Right lobe of liver (tissue), 6 donors: ENCODE results near the gene TLCD3B. TPM values are rescaled to one million over a fixed set of nuclear protein-coding genes. Genes with fewer than 3 reads are reported as not detected.

ENCODE experiments used
- ATAC-seq, 4 donors: fragments of 200-7000 bp; cut with Tn5 transposase; one replicate each; pipeline ENCODE4 v1.9.1; 2020; ENCODE audit warnings: mild to moderate bottlenecking in 4 of 4, moderate library complexity in 4 of 4
- DNase-seq, 3 donors: peaks; one replicate each; pipeline ENCODE4 v3.0.0-alpha.2; 2020
- H3K27ac ChIP-seq, 3 donors: fragments of 200-600 bp; one replicate each; pipeline ENCODE4 v1.8.0; 2022
- H3K27me3 ChIP-seq, 2 donors: fragments of 200-600 bp; one replicate each; pipeline ENCODE4 v1.8.0; 2022
- H3K36me3 ChIP-seq, 4 donors: fragments of 200-600 bp; sonication (generic) in 1 of 4; one replicate each; pipeline versions ENCODE4 v1.5.1 to v1.8.0; 2017 to 2022; ENCODE audit warnings: control low read depth in 1 of 4
- H3K4me1 ChIP-seq, 4 donors: fragments of 200-600 bp; sonication (generic) in 1 of 4; one replicate each; pipeline versions ENCODE4 v1.5.1 to v1.8.0; 2017 to 2022; ENCODE audit warnings: control low read depth in 1 of 4
- H3K4me3 ChIP-seq, 3 donors: fragments of 200-600 bp; one replicate each; pipeline ENCODE4 v1.8.0; 2022
- H3K9me3 ChIP-seq, 4 donors: fragments of 200-600 bp; sonication (generic) in 1 of 4; one replicate each; pipeline versions ENCODE4 v1.5.1 to v1.8.0; 2017 to 2022; ENCODE audit warnings: control low read depth in 1 of 4
- POLR2A ChIP-seq: fragments of 450-650 bp; IDR thresholded peaks from one replicate; pipeline ENCODE4 v1.6.1; 2017; ENCODE audit warnings: antibody characterized with exemption, mild to moderate bottlenecking
- WGBS: methylation state at CpG from one replicate; pipeline ENCODE4 v1.1.6; 2018; ENCODE audit warnings: low coverage, low lambda C conversion rate; ENCODE audit not compliant: insufficient coverage; ENCODE audit errors: missing lambda C conversion rate; 5-methylcytosine and 5-hydroxymethylcytosine counted together
- intact Hi-C, 2 donors: fragments of 100-400 bp; cut with DNase I; formaldehyde crosslinking; loops; one replicate each; pipeline versions ENCODE4 v1.11.2 to v1.14.1; 2022
- total RNA-seq, 6 experiments: library from RNA; depleted of rRNA in 2 of 6; stranded (reverse); fragments of >200 nt in 2 of 6; fragmentation: NEBNext Ultra II Directional in 3 of 6; extraction: Animal tissue kit (Norgen Biotek cat#: 25700) in 3 of 6; gene quantifications; one replicate each; pipeline versions ENCODE4 v1.1.0 to v1.2.4, GENCODE V29; 2016 to 2023
- TF ChIP-seq, protein P1 (sequence below), 4 donors: fragments of 200-600 bp in 3 of 4; fragments of 450-650 bp in 1 of 4; IDR thresholded peaks; one replicate each; pipeline versions ENCODE4 v1.5.1 to v1.8.0; 2016 to 2022; ENCODE audit warnings: antibody characterized with exemption in 4 of 4, mild to moderate bottlenecking in 2 of 4
- donor health status: DM: no; HTN: yes; CAD: no.
- donor health status: DM: no; HTN: no; CAD: no.
- donor health status: DM: no; HTN: no; CAD: no.
- donor health status: DM: no; HTN: yes; CAD: no.
- donor health status: DM: no; HTN: yes; CAD: no.

The TLCD3B gene
- total RNA-seq, 6 experiments from 2014 or later, result not detected

DNA sequence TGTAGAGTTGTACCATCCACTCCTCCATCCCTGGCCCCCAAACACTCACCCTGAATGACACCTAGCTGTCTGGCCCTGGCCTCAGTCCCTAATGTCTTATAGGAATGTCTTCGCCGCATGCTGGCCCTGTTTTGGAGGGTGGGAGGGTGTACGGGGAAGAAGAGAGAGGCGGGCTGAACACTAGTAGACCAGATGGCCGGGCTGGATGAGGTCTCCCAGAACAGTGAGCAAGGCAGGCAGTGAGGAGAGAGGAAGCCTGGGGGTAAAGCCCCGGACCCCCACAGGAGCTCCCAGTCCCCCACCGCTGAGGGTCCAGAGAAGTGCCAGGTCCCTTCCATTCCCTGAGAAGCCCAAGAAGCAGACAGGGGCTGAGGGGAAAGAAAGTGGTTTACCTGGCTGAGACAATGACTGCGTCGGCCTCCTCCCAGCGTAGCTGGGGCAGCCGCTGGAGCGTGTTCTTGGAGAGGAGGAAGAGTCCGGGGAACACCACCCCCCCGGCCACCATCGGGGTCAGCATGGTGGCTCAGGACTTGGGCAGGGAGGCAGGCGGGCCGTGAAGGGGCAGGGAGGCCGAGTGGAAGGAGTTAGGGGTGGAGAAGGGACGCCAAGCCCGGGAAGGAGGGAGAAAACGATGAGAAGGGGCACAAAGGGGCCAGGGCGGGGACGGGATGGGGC, 923 bp downstream of the TLCD3B start:
- DNase-seq, result no peak
- no peaks in the 10 kb centered on the region for H3K9me3 ChIP-seq
- no peak for ATAC-seq
- 20% methylated on average over 19 of the region's 23 CpGs for WGBS
- TF ChIP-seq, protein P1, sequence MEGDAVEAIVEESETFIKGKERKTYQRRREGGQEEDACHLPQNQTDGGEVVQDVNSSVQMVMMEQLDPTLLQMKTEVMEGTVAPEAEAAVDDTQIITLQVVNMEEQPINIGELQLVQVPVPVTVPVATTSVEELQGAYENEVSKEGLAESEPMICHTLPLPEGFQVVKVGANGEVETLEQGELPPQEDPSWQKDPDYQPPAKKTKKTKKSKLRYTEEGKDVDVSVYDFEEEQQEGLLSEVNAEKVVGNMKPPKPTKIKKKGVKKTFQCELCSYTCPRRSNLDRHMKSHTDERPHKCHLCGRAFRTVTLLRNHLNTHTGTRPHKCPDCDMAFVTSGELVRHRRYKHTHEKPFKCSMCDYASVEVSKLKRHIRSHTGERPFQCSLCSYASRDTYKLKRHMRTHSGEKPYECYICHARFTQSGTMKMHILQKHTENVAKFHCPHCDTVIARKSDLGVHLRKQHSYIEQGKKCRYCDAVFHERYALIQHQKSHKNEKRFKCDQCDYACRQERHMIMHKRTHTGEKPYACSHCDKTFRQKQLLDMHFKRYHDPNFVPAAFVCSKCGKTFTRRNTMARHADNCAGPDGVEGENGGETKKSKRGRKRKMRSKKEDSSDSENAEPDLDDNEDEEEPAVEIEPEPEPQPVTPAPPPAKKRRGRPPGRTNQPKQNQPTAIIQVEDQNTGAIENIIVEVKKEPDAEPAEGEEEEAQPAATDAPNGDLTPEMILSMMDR (IDR thresholded peaks at IDR 0.05), result no peak
- H3K27me3 ChIP-seq, result no peaks in the 10 kb centered on the region
- intact Hi-C loops, result no loop called here
- H3K36me3 ChIP-seq, result no peaks in the 10 kb centered on the region
- no peak overlapping the region for H3K27ac ChIP-seq
- H3K4me1 ChIP-seq, result no peaks in the 10 kb centered on the region
- H3K4me3 ChIP-seq, result no peak overlapping the region

DNA sequence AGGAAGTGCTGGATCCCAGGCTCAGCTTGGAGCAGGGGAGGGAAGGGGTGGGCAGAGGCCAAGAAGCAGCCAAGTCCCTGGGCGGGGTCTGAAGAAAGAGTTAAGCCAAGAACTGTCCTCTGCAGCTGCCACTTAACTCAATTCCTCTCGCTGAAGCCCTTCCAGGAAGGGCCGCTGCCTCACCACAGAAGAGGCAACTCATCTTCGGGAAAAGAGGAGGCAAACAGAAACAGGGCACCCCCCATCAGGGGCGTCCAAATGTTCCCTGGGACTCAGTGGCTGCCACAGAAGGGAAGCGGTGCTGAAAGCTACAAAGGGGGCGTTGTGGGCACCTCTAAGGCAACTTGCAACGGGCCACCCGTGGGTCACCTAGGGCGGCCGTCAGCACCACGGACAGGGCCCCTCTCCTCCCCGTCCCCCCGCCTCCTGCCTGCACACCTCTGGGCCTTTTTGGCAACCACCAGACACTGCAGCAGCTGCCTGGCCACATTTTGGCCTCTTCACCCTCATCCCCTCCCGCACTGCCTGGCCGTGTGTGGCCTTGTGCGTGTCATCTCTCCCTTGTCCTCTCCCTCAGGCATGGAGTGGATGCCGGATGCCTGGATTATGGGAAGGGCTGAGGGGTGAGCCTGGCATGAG, 2.5 kb downstream of the TLCD3B start:
- ATAC-seq (peak in 2 of 4 donors; percentile 30 to 37), DNase-seq (no peak)
- WGBS, result 11% methylated on average over 4 of the region's 18 CpGs
- Histone ChIP-seq H3K27ac (no peak overlapping the region), H3K4me3 (no peak overlapping the region), H3K9me3 (no peaks in the 10 kb centered on the region), H3K36me3 (no peaks in the 10 kb centered on the region), H3K27me3 (no peaks in the 10 kb centered on the region), H3K4me1 (no peaks in the 10 kb centered on the region)
- intact Hi-C loops, result loop anchor here in 1 of 2 donors (10.0 kb wide), 2 partner anchors 154 to 334 kb away; no protein-coding TSS in a partner anchor
- TF ChIP-seq, protein P1 (IDR thresholded peaks at IDR 0.05), result no peak
- no peak for TF ChIP-seq POLR2A

DNA sequence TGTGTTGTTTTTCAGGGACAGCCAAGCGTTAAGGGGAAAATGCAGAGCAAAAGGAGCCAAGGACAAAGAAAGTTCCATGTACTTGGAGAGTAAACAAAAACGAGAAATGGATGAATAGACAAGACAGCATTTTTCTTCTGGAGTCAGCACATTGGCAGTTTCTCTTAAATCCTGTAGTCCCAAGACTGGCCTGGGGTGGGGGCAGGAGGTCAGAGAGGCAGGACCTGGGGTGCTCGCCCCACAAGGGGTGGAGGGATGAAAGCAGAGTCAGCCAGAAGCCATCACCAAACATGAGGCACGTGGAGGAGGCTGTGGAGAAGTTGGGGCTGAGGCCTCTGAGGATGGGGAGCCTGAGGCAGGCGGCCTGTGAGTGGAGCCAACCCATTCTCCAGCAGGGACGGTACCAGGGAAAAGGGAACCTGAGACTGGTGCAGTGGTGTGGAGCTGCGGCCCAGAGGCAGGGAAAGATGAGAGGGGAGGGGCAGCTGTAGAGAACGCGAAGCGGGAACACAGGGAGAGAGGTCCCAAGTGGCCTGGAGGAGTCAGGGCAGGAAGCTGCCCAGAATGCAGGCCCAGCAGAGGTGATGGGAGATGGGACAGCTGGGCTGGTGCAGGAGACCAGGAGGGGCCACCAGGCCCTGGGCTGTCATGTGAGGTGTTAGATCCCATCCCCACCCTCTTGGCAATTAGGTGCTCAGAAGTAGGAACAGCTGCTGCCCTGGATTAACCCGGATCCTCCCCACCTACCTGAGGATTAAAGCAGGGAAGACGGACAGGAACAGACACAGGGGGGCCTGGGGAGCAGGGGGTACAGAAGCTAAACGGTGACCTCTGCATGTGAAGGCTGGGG, 3.3 kb downstream of the TLCD3B start:
- Histone ChIP-seq H3K4me1 (no peaks in the 10 kb centered on the region), H3K27ac (no peak overlapping the region)
- intact Hi-C loops, result loop anchor here in 1 of 2 donors (10.0 kb wide), 2 partner anchors 153 to 333 kb away; no protein-coding TSS in a partner anchor

DNA sequence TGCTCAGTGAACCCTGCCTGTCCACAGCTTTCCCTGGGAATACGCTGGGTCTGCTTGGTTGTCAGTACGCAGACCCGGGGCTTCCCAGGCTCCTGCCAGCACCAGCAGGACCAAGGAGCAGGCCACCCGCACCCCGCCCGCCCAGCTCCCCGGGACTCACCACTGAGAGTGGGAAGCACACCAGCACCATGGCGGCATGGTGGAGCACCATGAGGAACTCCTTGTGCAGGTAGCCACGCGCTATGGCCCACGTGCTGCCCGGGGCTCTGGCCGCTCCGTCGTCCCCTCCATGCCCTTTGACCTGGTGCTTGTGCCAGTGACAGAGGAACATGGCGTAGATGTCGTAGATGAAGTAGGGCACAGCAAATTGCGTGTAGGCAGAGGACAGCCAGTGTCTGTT, 4.6 kb downstream of the TLCD3B start:
- WGBS, result 52% methylated on average over 5 of the region's 18 CpGs
- intact Hi-C loops, result loop anchor here in 1 of 2 donors (10.0 kb wide), 2 partner anchors 152 to 332 kb away; no protein-coding TSS in a partner anchor
- no peak overlapping the region for H3K4me3 ChIP-seq
- ATAC-seq (no peak), DNase-seq (no peak)
- peaks cover 0 to 4% (median 0%) of the 10 kb centered on the region in 4 donors for H3K4me1 ChIP-seq
- H3K36me3 ChIP-seq, result no peaks in the 10 kb centered on the region
- H3K9me3 ChIP-seq, result no peaks in the 10 kb centered on the region
- TF ChIP-seq, protein P1 (IDR thresholded peaks at IDR 0.05), result no peak
- TF ChIP-seq POLR2A, result no peak
- no peak overlapping the region for H3K27ac ChIP-seq
- H3K27me3 ChIP-seq, result no peaks in the 10 kb centered on the region

More for the DNA sequence above, 3.3 kb downstream of the TLCD3B start:
- ATAC-seq (no peak), DNase-seq (no peak)
- WGBS, result 40% methylated on average over 12 of the region's 13 CpGs
- H3K9me3 ChIP-seq, result no peaks in the 10 kb centered on the region
- no peak overlapping the region for H3K4me3 ChIP-seq
- H3K36me3 ChIP-seq, result no peaks in the 10 kb centered on the region
- TF ChIP-seq POLR2A, result no peak
- TF ChIP-seq, protein P1 (IDR thresholded peaks at IDR 0.05), result no peak
- H3K27me3 ChIP-seq, result no peaks in the 10 kb centered on the region
